Activated naive CD4-positive, alpha-beta T cell treated with anti-CD3 and anti-CD28 coated beads for 36 hours (primary cell): ENCODE results near the gene C6orf141. TPM values are rescaled to one million over a fixed set of nuclear protein-coding genes. Genes with fewer than 3 reads are reported as not detected.

ENCODE experiments used
- total RNA-seq, 2 experiments: library from RNA; stranded (reverse); gene quantifications; one replicate each; pipeline ENCODE4 v1.2.3, GENCODE V29; 2021

The C6orf141 gene
- total RNA-seq, 2 experiments from 2014 or later = 0.42 to 0.91 TPM

Other genes with a start within 250 kb of the C6orf141 start
- gene MMUT, start 87.4 kb upstream of the C6orf141 start, total RNA-seq = 10 to 100 TPM; 15.1 to 15.2 TPM
- 10 to 100 TPM; 19.3 to 19.9 TPM for gene CENPQ, start 87.3 kb upstream of the C6orf141 start, total RNA-seq
- not detected for gene GLYATL3, start 50.7 kb upstream of the C6orf141 start, total RNA-seq
- not detected for gene RHAG, start 86.2 kb downstream of the C6orf141 start, total RNA-seq
- gene CRISP2, start 162.9 kb downstream of the C6orf141 start, total RNA-seq = not detected
- not detected for gene CRISP3, start 193.7 kb downstream of the C6orf141 start, total RNA-seq
- not detected for gene PGK2, start 236.6 kb downstream of the C6orf141 start, total RNA-seq